Fibroblast of skin of right biceps (primary cell): ENCODE results near the gene AURKAIP1.

Source experiments
- DNase-seq: peaks from one replicate; pipeline ENCODE4 v3.0.0-alpha.2; 2013

AURKAIP1 gene

GRCh38 chr1:1359664-1360468 lies 15.1 kb downstream of the AURKAIP1 start:
- DNase-seq = peak; percentile 83

GRCh38 chr1:1359308-1359663 lies 15.7 kb downstream of the AURKAIP1 start:
- DNase-seq = peak; percentile 79

GRCh38 chr1:1358433-1359271 lies 16.4 kb downstream of the AURKAIP1 start, which contains the start of gene MXRA8:
Gene MXRA8, minus strand, starts transcription at chr1:1358555. Its CDS starts 51 bp downstream, at chr1:1358504.
- DNase-seq = peak; percentile 94

- no peak for DNase-seq
Observed at GRCh38 chr1:1357871-1358432, 17.1 kb downstream of the AURKAIP1 start.

GRCh38 chr1:1356796-1357401 lies 18.1 kb downstream of the AURKAIP1 start:
- no peak for DNase-seq

GRCh38 chr1:1356166-1356795 lies 18.7 kb downstream of the AURKAIP1 start:
- no peak for DNase-seq

GRCh38 chr1:1355416-1355815 lies 19.6 kb downstream of the AURKAIP1 start:
- DNase-seq = peak; percentile 47

- no peak for DNase-seq
Observed at GRCh38 chr1:1354271-1355247, 20.4 kb downstream of the AURKAIP1 start.

GRCh38 chr1:1353389-1354151 lies 21.4 kb downstream of the AURKAIP1 start:
- no peak for DNase-seq

- DNase-seq = no peak
Observed at GRCh38 chr1:1352786-1353388, 22.1 kb downstream of the AURKAIP1 start.

GRCh38 chr1:1351511-1352427 lies 23.2 kb downstream of the AURKAIP1 start:
- peak; percentile 46 for DNase-seq

GRCh38 chr1:1349256-1350012 lies 25.6 kb downstream of the AURKAIP1 start, which contains the start of gene DVL1:
Gene DVL1, minus strand, starts transcription at chr1:1349418. Its CDS starts 353 bp downstream, at chr1:1349065.
- peak; percentile 74 for DNase-seq

- no peak for DNase-seq
Observed at GRCh38 chr1:1348420-1349255, 26.4 kb downstream of the AURKAIP1 start.

GRCh38 chr1:1347663-1348419 lies 27.2 kb downstream of the AURKAIP1 start:
- DNase-seq = no peak

- no peak for DNase-seq
Observed at GRCh38 chr1:1347026-1347595, 27.9 kb downstream of the AURKAIP1 start.

GRCh38 chr1:1346501-1346890 lies 28.5 kb downstream of the AURKAIP1 start:
- no peak for DNase-seq
